ENCODE results near the gene FBXW8. TPM values are rescaled to one million over a fixed set of nuclear protein-coding genes. Genes with fewer than 3 reads are reported as not detected.
A peak's percentile ranks its signal among the peaks of the same experiment; 100 is the strongest.

Gene FBXW8
- total and polyA plus RNA-seq, 8 donors: 3.6 to 9.6 (median 8.3) TPM

DNA sequence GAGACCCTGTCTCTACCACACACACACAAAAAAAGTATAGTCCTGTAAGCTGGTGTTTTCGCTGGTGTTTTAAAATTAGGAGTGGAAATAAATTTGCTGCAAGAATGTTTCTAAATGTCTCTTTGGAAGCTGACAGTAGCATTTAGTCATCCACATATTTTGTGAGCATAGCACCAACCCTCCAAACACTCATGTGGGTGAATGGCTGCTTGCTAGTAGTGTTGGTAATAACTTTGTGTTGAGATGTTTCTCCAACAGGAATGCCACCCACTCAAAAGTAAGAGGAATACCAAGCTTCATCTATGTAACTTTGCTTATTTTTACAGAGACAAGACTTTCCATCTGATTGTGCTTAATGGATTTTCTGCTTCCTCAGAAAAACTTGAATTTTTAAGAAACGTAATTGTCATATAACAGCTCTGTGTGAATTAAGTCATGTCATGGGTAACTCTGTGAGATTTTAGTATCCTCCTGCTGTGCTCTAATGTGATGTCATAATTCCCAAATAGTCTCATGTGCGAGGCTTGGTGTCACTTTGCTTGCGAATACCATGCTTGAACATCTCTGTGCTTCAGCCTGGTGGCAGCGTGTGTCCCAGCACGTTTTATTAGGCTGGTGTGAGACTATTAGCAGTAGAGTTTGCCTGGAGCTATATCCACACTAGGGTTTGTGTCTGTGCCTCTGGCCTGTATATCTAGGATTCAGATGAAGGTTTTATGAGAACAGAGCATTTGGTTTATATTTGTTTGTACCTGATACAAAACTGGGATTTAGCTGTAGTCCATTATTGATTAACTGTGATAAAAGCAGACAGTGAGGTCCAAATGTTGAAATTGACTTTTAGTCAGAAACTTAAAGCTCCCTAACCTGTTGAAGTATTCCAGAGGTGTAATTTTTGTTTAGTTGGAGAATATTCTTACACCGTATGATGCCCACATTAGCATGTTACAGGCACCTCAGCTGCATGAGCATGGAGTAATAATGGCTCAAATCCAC lies 80.5 kb downstream of the FBXW8 start:
- no peak for DNase-seq
- Histone ChIP-seq H3K9me3 (no peaks in the 10 kb centered on the region), H3K4me1 (no peaks in the 10 kb centered on the region), H3K27ac (no peak overlapping the region), H3K4me3 (no peak overlapping the region), H3K27me3 (no peaks in the 10 kb centered on the region), H3K36me3 (peaks cover 0 to 20% (median 0%) of the 10 kb centered on the region in 3 donors)
- peak in 1 of 4 donors; percentile 16 for ATAC-seq
- FAIRE-seq: no peak
- intact Hi-C loops (cut with DNase I): no loop called here
- 75 to 76% methylated on average over 7 of the region's 7 CpGs for WGBS, 2 donors
- TF ChIP-seq, protein P1, sequence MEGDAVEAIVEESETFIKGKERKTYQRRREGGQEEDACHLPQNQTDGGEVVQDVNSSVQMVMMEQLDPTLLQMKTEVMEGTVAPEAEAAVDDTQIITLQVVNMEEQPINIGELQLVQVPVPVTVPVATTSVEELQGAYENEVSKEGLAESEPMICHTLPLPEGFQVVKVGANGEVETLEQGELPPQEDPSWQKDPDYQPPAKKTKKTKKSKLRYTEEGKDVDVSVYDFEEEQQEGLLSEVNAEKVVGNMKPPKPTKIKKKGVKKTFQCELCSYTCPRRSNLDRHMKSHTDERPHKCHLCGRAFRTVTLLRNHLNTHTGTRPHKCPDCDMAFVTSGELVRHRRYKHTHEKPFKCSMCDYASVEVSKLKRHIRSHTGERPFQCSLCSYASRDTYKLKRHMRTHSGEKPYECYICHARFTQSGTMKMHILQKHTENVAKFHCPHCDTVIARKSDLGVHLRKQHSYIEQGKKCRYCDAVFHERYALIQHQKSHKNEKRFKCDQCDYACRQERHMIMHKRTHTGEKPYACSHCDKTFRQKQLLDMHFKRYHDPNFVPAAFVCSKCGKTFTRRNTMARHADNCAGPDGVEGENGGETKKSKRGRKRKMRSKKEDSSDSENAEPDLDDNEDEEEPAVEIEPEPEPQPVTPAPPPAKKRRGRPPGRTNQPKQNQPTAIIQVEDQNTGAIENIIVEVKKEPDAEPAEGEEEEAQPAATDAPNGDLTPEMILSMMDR (IDR thresholded peaks at IDR 0.05): no peak

DNA sequence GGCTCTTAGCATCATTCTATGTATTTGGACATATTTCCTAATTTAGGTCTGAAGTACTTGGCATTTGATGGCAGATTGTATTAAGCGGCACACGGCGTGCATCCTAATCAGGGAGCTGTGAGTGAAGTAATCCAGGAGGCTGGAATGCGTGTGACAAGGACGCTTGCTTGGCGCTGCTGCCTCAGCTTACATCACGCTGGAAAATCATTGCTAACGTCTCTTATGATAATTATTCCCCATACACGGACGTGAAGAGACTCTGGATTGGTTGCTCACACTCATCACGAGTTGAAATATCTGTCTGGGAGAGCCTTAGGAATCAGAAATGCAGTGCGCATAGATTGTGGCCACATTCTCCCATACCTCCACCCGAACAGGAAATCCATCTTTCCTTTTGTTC lies 85.3 kb downstream of the FBXW8 start:
- ATAC-seq: no peak
- H3K9me3 ChIP-seq: no peaks in the 10 kb centered on the region
- no peaks in the 10 kb centered on the region for H3K27me3 ChIP-seq
- H3K4me1 ChIP-seq: no peaks in the 10 kb centered on the region
- TF ChIP-seq, protein P1 (IDR thresholded peaks at IDR 0.05): no peak
- WGBS, 2 donors: 86 to 93% methylated on average over 13 of the region's 13 CpGs
- DNase-seq: no peak
- H3K36me3 ChIP-seq: peaks cover 0 to 4% (median 0%) of the 10 kb centered on the region in 3 donors
- H3K27ac ChIP-seq: no peak overlapping the region
- no peak for FAIRE-seq
- intact Hi-C loops (cut with DNase I): no loop called here
- no peak overlapping the region for H3K4me3 ChIP-seq

DNA sequence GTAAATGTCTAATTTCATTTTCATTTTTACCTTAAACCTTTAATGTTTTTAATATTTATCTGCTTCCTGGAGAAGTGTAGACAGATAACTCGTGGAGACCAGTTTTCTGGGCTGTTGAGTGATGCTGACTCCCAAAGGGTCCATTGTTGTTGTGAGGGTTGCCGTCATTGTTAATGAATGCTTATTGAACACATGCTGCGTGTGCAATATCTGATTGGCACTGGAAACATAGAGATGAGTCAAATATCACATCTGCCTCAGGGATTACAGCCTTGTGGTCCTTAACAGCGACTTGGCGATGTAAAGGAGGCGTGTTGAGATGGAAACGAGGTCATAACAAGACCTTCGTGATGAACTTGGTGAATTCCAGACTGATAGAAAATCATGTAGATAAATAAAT lies 85.9 kb downstream of the FBXW8 start:
- intact Hi-C loops (cut with DNase I): no loop called here
- Histone ChIP-seq H3K4me3 (no peak overlapping the region), H3K4me1 (no peaks in the 10 kb centered on the region), H3K27ac (no peak overlapping the region), H3K36me3 (peaks cover 0 to 4% (median 0%) of the 10 kb centered on the region in 3 donors), H3K27me3 (no peaks in the 10 kb centered on the region), H3K9me3 (no peaks in the 10 kb centered on the region)
- TF ChIP-seq, protein P1 (IDR thresholded peaks at IDR 0.05): no peak
- 82 to 88% methylated on average over 8 of the region's 8 CpGs for WGBS, 2 donors
- FAIRE-seq (no peak), DNase-seq (no peak), ATAC-seq (no peak)

DNA sequence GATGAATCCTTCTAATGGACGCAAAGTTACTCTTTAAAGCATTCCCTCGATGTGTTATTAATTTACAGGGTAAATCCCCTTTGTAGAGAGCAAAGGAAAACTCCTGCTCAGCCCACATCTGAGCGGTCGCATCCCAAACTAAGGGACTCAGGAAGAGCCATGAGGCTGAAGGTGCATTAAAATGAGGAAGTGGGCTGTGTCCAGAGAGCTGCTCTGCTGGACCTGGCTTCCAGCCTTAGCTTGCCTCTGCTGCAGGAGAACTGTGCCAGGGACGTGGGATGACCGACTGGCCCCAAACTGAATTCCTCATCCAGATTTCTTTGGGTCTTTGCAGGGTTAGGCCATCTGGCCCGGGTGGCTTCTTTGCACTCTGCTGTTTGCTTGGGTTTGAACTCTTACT lies 88.3 kb downstream of the FBXW8 start:
- H3K27me3 ChIP-seq: no peaks in the 10 kb centered on the region
- DNase-seq (no peak), ATAC-seq (peak in 1 of 4 donors; percentile 23), FAIRE-seq (no peak)
- peaks cover 0 to 4% (median 0%) of the 10 kb centered on the region in 3 donors for H3K36me3 ChIP-seq
- TF ChIP-seq, protein P1 (IDR thresholded peaks at IDR 0.05): no peak
- WGBS, 2 donors: 72 to 75% methylated on average over 7 of the region's 7 CpGs
- no peak overlapping the region for H3K27ac ChIP-seq
- intact Hi-C loops (cut with DNase I): no loop called here
- H3K4me3 ChIP-seq: no peak overlapping the region
- no peaks in the 10 kb centered on the region for H3K9me3 ChIP-seq
- no peaks in the 10 kb centered on the region for H3K4me1 ChIP-seq

DNA sequence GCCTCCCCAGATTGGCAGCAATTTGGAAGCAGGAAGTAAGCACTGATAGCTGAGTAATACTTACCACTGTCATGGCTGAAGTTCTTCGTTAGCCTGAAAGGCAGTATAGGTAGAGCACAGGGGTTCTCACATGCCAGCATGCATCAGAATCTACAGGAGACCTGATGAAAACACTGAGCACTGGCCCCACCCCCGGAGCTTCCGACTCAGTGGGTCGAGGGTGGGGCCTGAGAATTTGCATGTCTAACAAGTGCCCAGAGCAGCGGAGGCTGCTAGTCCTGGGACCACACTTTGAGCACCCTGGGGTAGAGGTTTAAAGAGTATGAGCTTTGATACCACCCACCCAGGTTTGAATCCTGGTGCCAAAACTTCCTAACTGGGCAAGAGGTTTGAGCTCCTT lies 89.6 kb downstream of the FBXW8 start:
- TF ChIP-seq, protein P1 (IDR thresholded peaks at IDR 0.05): no peak
- no peaks in the 10 kb centered on the region for H3K27me3 ChIP-seq
- H3K4me1 ChIP-seq: no peaks in the 10 kb centered on the region
- no peak for ATAC-seq
- 86 to 91% methylated on average over 5 of the region's 5 CpGs for WGBS, 2 donors
- H3K9me3 ChIP-seq: no peaks in the 10 kb centered on the region
- FAIRE-seq: no peak
- DNase-seq: no peak
- no peak overlapping the region for H3K4me3 ChIP-seq
- H3K36me3 ChIP-seq: peaks cover 0 to 4% (median 0%) of the 10 kb centered on the region in 3 donors
- no peak overlapping the region for H3K27ac ChIP-seq
- intact Hi-C loops (cut with DNase I): no loop called here

All from pancreas (tissue), 10 donors.